AG10803 (cell line): Measurements from ENCODE around the gene HSD17B3.

Source experiments
- DNase-seq: peaks from one replicate; pipeline ENCODE4 v3.0.0; 2010; ENCODE audit warnings: low read depth
- H3K4me3 ChIP-seq: 2 replicates; pipeline ENCODE4 v1.5.1; 2011; ENCODE audit warnings: mild to moderate bottlenecking, low read length, control low read depth
- CTCF ChIP-seq: conservative IDR thresholded peaks from 2 replicates; pipeline ENCODE4 v1.5.1; 2011; ENCODE audit warnings: mild to moderate bottlenecking, low read length, control low read depth, inconsistent platforms

The HSD17B3 gene

GRCh38 chr9:96279932-96280331 is 22.0 kb downstream of the HSD17B3 start:
- TF ChIP-seq CTCF: no peak
- no peak for DNase-seq

GRCh38 chr9:96274939-96275338 is 27.0 kb downstream of the HSD17B3 start:
- no peak for TF ChIP-seq CTCF
- no peak overlapping the region for H3K4me3 ChIP-seq

More at GRCh38 chr9:96279932-96280331, 22.0 kb downstream of the HSD17B3 start:
- H3K4me3 ChIP-seq: no peak overlapping the region

GRCh38 chr9:96270236-96270744 is 31.7 kb downstream of the HSD17B3 start:
- no peak for DNase-seq
- H3K4me3 ChIP-seq: no peak overlapping the region
- TF ChIP-seq CTCF: no peak

More at GRCh38 chr9:96274939-96275338, 27.0 kb downstream of the HSD17B3 start:
- no peak for DNase-seq

- no peak for TF ChIP-seq CTCF
These were observed 43.0 kb downstream of the HSD17B3 start for GRCh38 chr9:96258967-96259366.

GRCh38 chr9:96256800-96257199 is 45.2 kb downstream of the HSD17B3 start:
- H3K4me3 ChIP-seq: no peak overlapping the region
- TF ChIP-seq CTCF: no peak
- no peak for DNase-seq

More at GRCh38 chr9:96258967-96259366, 43.0 kb downstream of the HSD17B3 start:
- DNase-seq: no peak
- H3K4me3 ChIP-seq: no peak overlapping the region

- TF ChIP-seq CTCF: no peak
- H3K4me3 ChIP-seq: no peak overlapping the region
- no peak for DNase-seq
These were observed 46.3 kb downstream of the HSD17B3 start for GRCh38 chr9:96255698-96256097.

GRCh38 chr9:96253059-96253696 is 48.8 kb downstream of the HSD17B3 start:
- TF ChIP-seq CTCF: no peak
- no peak for DNase-seq
- no peak overlapping the region for H3K4me3 ChIP-seq
